ENCODE data around the gene TNIK.
"Not testable (repeated sequence)": the region's sequence is repeated elsewhere in the genome, so short reads cannot be mapped to it uniquely, and the experiment has no call there.

- not testable (repeated sequence) for TF ChIP-seq RAD21 (IDR thresholded peaks at IDR 0.05; ENCODE audit: low read length); POLR2A (IDR thresholded peaks at IDR 0.05; ENCODE audit: low read depth, low read length); CTCF (conservative IDR thresholded peaks at IDR 0.05; ENCODE audit: low read depth, low read length); MXI1 (IDR thresholded peaks at IDR 0.05; ENCODE audit: borderline replicate concordance, low read depth, low read length); BHLHE40 (IDR thresholded peaks at IDR 0.05; ENCODE audit: low read depth, low read length); NFE2L2 (IDR thresholded peaks at IDR 0.05; ENCODE audit: low read depth, low read length); CEBPB (IDR thresholded peaks at IDR 0.05; ENCODE audit: low read depth, low read length); MAZ (IDR thresholded peaks at IDR 0.05; ENCODE audit: borderline replicate concordance, low read depth, low read length)
Measured at GRCh38 chr3:171304017-171304416, 156.2 kb downstream of the TNIK start.

All from IMR-90 (cell line).